ENCODE measurements around the gene SPEM2. TPM values are rescaled to one million over a fixed set of nuclear protein-coding genes. Genes with fewer than 3 reads are reported as not detected.
A peak's percentile ranks its signal among the peaks of the same experiment; 100 is the strongest.

SPEM2 gene
- total and polyA plus RNA-seq, 2 experiments from 2014 or later, result not detected

DNA sequence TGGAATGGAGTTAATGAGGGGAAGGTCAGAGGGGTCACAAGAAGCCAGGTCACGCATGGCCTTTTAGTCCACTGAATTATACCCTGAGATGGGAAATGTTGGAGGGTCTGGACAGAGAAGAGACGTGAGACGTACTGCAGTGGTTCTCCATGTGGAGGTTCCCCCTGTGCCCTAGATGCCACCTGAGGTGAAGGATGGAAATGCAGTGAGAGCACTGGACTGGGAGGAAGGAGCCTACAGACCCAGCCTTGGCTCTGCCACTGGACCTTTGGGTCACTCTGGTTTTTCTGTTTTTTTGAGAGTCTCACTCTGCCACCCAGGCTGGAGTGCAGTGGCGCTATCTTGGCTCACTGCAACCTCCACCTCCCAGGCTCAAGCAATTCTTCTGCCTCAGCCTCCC lies 29.3 kb upstream of the SPEM2 start:
- Histone ChIP-seq H3K79me2 (peaks cover 10% of the 10 kb centered on the region), H3K27ac (no peak overlapping the region), H2AFZ (no peak overlapping the region), H4K20me1 (ENCODE audit: insufficient read depth, poor library complexity, severe bottlenecking) (no peaks in the 10 kb centered on the region), H3K4me2 (no peak overlapping the region), H3K36me3 (replicated peaks; ENCODE audit: insufficient read depth, low read depth) (no peaks in the 10 kb centered on the region), H3K9me3 (ENCODE audit: low read depth) (no peaks in the 10 kb centered on the region), H3K4me1 (ENCODE audit: insufficient read depth) (peaks cover 9% of the 10 kb centered on the region), H3K9me2 (replicated peaks; ENCODE audit: insufficient read depth) (no peaks in the 10 kb centered on the region), H3K4me3 (no peak overlapping the region), H3K27me3 (no peaks in the 10 kb centered on the region)
- WGBS (ENCODE audit: low lambda C conversion rate, missing lambda C conversion rate), result 93% methylated on average over 4 of the region's 4 CpGs
- TF ChIP-seq EZH2 (IDR thresholded peaks at IDR 0.05; ENCODE audit: borderline replicate concordance) (no peak), EZH2phosphoT487 (IDR thresholded peaks at IDR 0.05; ENCODE audit: low read depth, severe bottlenecking, unreplicated experiment) (no peak)
- TF ChIP-seq, protein P1, sequence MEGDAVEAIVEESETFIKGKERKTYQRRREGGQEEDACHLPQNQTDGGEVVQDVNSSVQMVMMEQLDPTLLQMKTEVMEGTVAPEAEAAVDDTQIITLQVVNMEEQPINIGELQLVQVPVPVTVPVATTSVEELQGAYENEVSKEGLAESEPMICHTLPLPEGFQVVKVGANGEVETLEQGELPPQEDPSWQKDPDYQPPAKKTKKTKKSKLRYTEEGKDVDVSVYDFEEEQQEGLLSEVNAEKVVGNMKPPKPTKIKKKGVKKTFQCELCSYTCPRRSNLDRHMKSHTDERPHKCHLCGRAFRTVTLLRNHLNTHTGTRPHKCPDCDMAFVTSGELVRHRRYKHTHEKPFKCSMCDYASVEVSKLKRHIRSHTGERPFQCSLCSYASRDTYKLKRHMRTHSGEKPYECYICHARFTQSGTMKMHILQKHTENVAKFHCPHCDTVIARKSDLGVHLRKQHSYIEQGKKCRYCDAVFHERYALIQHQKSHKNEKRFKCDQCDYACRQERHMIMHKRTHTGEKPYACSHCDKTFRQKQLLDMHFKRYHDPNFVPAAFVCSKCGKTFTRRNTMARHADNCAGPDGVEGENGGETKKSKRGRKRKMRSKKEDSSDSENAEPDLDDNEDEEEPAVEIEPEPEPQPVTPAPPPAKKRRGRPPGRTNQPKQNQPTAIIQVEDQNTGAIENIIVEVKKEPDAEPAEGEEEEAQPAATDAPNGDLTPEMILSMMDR (IDR thresholded peaks at IDR 0.05; ENCODE audit: poor library complexity), result no peak
- no peak for DNase-seq (ENCODE audit: low spot score)

DNA sequence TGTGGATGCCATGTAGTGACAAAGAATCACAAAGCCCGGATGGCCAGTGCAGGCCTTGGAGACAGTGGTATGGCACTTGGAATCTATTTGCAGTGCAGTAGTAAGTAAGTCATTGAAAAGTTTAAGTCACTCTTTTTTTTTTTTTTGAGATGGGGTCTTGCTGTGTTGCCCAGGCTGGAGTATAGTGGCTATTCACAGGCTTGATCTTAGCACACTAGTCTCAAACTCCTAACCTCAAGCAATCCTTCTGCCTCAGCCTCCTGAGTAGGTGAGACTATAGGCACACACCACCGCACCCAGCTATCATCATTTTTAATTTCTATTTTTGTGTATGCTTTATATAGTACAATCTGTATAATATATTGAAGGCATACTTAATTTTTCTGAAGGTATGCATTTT lies 26.8 kb upstream of the SPEM2 start:
- no peaks in the 10 kb centered on the region for H3K9me2 ChIP-seq (replicated peaks; ENCODE audit: insufficient read depth)
- no peak overlapping the region for H2AFZ ChIP-seq
- WGBS (ENCODE audit: low lambda C conversion rate, missing lambda C conversion rate), result 93% methylated on average over 2 of the region's 2 CpGs

DNA sequence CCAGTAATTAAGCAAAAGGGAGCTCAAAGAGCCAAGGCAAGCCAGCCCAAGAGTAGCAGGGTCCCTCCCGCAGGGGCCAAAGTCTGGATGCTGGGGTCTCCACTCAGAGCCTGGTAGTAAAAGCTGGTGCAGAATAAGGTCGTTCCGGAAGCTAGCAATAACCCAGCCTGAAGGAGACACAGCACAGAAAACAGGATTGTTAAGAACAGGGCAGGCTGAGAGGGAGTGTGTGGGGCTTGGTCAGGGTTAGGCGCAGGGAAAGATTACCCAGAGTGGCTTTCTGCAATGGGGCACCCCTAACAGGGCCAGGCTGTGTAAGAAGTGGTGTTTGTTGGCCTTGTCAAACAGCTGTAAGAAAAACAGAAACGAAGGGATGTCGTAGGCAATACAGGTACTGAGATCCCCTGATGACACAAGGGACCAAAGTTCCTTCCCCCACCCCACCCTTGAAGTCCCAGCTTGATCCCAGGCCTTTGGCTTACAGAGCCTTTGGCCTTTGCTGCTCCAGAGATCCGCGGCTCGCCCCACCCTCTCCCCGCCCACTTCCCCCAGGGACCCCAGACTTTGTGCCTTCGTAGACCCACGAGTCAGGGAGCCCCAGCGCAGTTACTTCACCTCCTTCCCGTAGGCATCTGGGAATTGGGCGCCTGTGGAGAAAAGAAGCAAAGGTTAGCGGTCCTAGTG lies 22.2 kb upstream of the SPEM2 start:
- WGBS (ENCODE audit: low lambda C conversion rate, missing lambda C conversion rate), result 16% methylated on average over 11 of the region's 16 CpGs
- H3K36me3 ChIP-seq (replicated peaks; ENCODE audit: insufficient read depth, low read depth), result no peaks in the 10 kb centered on the region
- no peaks in the 10 kb centered on the region for H4K20me1 ChIP-seq (ENCODE audit: insufficient read depth, poor library complexity, severe bottlenecking)
- peak overlapping the region; percentile 2 for H2AFZ ChIP-seq
- H3K4me2 ChIP-seq, result peak overlapping the region; percentile 86
- TF ChIP-seq, protein P1 (IDR thresholded peaks at IDR 0.05; ENCODE audit: poor library complexity), result no peak
- H3K4me3 ChIP-seq, result peak overlapping the region; percentile 32
- DNase-seq (ENCODE audit: low spot score), result peak; percentile 85
- peaks cover 19% of the 10 kb centered on the region for H3K79me2 ChIP-seq
- peak overlapping the region; percentile 92 for H3K27ac ChIP-seq
- no peaks in the 10 kb centered on the region for H3K27me3 ChIP-seq
- H3K4me1 ChIP-seq (ENCODE audit: insufficient read depth), result peaks cover 9% of the 10 kb centered on the region
- H3K9me3 ChIP-seq (ENCODE audit: low read depth), result no peaks in the 10 kb centered on the region
- H3K9me2 ChIP-seq (replicated peaks; ENCODE audit: insufficient read depth), result no peaks in the 10 kb centered on the region

More for the DNA sequence above, 26.8 kb upstream of the SPEM2 start:
- Histone ChIP-seq H3K27me3 (no peaks in the 10 kb centered on the region), H3K4me2 (no peak overlapping the region), H3K36me3 (replicated peaks; ENCODE audit: insufficient read depth, low read depth) (no peaks in the 10 kb centered on the region), H3K79me2 (peaks cover 17% of the 10 kb centered on the region), H3K4me1 (ENCODE audit: insufficient read depth) (peaks cover 10% of the 10 kb centered on the region), H4K20me1 (ENCODE audit: insufficient read depth, poor library complexity, severe bottlenecking) (no peaks in the 10 kb centered on the region), H3K4me3 (no peak overlapping the region), H3K9me3 (ENCODE audit: low read depth) (no peaks in the 10 kb centered on the region), H3K27ac (no peak overlapping the region)
- no peak for TF ChIP-seq EZH2phosphoT487 (IDR thresholded peaks at IDR 0.05; ENCODE audit: low read depth, severe bottlenecking, unreplicated experiment)
- TF ChIP-seq, protein P1 (IDR thresholded peaks at IDR 0.05; ENCODE audit: poor library complexity), result no peak
- TF ChIP-seq EZH2 (IDR thresholded peaks at IDR 0.05; ENCODE audit: borderline replicate concordance), result no peak
- DNase-seq (ENCODE audit: low spot score), result no peak

DNA sequence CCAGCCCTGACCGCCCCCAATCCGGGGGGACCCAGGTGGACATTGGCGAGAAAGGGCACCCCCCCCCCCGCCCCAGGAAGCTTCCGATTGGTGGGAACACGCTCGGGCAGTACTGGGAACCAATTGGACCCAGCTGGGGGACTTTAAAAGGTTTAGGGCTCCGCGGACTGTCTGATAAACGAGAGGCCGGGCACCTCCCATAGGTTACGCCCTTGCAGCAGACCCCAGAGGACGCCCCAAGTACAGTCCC lies 21.8 kb upstream of the SPEM2 start:
- H3K4me2 ChIP-seq, result peak overlapping the region; percentile 86
- H3K36me3 ChIP-seq (replicated peaks; ENCODE audit: insufficient read depth, low read depth), result no peaks in the 10 kb centered on the region
- peak overlapping the region; percentile 92 for H3K27ac ChIP-seq
- peak overlapping the region; percentile 2 for H2AFZ ChIP-seq
- no peaks in the 10 kb centered on the region for H3K27me3 ChIP-seq
- H3K4me3 ChIP-seq, result peak overlapping the region; percentile 32
- H3K4me1 ChIP-seq (ENCODE audit: insufficient read depth), result peaks cover 9% of the 10 kb centered on the region
- no peak for DNase-seq (ENCODE audit: low spot score)
- H3K9me3 ChIP-seq (ENCODE audit: low read depth), result no peaks in the 10 kb centered on the region
- no peaks in the 10 kb centered on the region for H4K20me1 ChIP-seq (ENCODE audit: insufficient read depth, poor library complexity, severe bottlenecking)
- WGBS (ENCODE audit: low lambda C conversion rate, missing lambda C conversion rate), result 0% methylated on average over 9 of the region's 13 CpGs
- H3K79me2 ChIP-seq, result peaks cover 19% of the 10 kb centered on the region
- TF ChIP-seq EZH2 (IDR thresholded peaks at IDR 0.05; ENCODE audit: borderline replicate concordance) (no peak), EZH2phosphoT487 (IDR thresholded peaks at IDR 0.05; ENCODE audit: low read depth, severe bottlenecking, unreplicated experiment) (no peak)
- TF ChIP-seq, protein P1 (IDR thresholded peaks at IDR 0.05; ENCODE audit: poor library complexity), result no peak
- no peaks in the 10 kb centered on the region for H3K9me2 ChIP-seq (replicated peaks; ENCODE audit: insufficient read depth)
